Choroid plexus epithelial cell (primary cell): Measurements from ENCODE around the gene CRB3.

Source experiments
- DNase-seq: peaks from one replicate; pipeline ENCODE4 v3.0.0-alpha.2; 2010; ENCODE audit warnings: low read depth
- H3K4me3 ChIP-seq: 2 replicates; pipeline ENCODE4 v1.5.1; 2011; ENCODE audit warnings: low read depth, mild to moderate bottlenecking, control low read depth, low read length, moderate library complexity
- TF ChIP-seq, protein P1 (sequence below): conservative IDR thresholded peaks from 2 replicates; pipeline ENCODE4 v1.5.1; 2011; ENCODE audit warnings: low read depth, mild to moderate bottlenecking, control low read depth, inconsistent platforms, low read length, moderate library complexity

CRB3 gene

DNA sequence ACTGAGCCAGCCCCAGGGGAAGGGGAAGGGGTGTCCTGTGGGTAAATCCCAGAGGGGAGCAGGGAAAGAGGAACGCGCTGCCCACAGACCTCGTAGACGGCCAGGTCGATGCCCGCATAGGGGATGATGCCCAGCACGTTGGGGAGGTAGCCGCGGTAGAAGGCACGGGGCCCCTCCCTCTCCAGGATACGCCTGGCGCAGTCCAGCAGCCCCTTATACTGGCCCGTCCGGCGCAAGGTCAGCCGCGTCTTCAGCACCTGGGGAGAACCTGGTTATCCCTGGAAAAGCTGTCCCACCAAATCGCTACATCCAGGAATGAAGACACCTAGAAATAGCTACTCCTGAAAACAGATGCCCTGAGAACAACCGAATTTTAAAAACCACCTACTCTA is 11.9 kb upstream of the CRB3 start:
- H3K4me3 ChIP-seq = no peak overlapping the region
- DNase-seq = no peak
- TF ChIP-seq, protein P1, sequence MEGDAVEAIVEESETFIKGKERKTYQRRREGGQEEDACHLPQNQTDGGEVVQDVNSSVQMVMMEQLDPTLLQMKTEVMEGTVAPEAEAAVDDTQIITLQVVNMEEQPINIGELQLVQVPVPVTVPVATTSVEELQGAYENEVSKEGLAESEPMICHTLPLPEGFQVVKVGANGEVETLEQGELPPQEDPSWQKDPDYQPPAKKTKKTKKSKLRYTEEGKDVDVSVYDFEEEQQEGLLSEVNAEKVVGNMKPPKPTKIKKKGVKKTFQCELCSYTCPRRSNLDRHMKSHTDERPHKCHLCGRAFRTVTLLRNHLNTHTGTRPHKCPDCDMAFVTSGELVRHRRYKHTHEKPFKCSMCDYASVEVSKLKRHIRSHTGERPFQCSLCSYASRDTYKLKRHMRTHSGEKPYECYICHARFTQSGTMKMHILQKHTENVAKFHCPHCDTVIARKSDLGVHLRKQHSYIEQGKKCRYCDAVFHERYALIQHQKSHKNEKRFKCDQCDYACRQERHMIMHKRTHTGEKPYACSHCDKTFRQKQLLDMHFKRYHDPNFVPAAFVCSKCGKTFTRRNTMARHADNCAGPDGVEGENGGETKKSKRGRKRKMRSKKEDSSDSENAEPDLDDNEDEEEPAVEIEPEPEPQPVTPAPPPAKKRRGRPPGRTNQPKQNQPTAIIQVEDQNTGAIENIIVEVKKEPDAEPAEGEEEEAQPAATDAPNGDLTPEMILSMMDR = no peak

DNA sequence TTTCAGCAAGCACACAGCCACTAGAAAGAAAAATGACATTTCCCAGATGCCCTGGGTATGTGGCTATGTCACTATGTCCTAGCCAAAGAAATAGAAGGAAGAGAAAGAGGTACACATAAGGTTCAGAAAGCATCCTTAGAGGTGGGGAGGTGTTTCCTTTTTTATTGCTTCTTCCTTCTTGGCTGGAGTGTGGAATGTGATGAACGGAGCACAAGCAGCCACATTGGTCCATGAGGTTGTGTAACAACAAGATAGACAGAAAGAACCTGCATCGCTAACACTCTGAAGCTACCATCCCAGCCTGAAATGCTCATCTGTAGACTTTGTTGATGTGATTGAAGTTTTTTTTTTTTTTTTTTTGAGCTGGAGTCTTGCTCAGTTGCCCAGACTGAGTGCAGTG is 11.2 kb upstream of the CRB3 start:
- H3K4me3 ChIP-seq = no peak overlapping the region
- TF ChIP-seq, protein P1 = no peak
- no peak for DNase-seq

DNA sequence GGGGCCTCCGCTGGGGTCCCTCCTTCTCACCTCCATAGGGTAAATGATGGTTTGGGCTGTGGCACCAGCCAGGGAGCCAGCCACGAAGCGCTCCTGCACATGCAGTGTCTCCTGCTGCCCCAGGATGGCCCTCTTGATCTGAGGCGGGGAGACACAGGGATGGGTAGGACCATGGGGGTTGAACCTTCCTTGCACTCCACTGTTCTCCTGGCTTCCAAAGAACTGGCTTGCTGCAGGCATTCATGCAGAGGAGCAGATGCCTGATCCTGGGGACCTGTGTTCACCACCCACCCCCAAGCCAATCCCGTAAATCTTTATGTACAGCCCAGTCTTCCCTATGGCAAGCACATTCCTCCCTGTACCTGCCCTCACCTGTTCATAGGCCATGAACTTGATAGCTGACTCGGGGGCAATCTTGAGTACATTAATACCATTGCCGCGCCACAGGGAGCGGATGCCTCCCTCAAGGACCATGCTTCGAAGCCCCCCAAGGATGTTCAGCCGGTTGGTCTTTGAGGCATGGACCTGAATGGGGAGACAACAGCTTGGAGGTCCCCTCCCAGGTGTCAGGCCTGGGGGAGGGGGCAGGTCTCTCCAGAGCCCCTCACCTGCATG is 10.0 kb upstream of the CRB3 start:
- no peak for DNase-seq
- no peak overlapping the region for H3K4me3 ChIP-seq
- TF ChIP-seq, protein P1 = no peak

GRCh38 chr19:6455924-6456323 is 8.1 kb upstream of the CRB3 start:
- no peak for DNase-seq
- TF ChIP-seq, protein P1 = no peak
- no peak overlapping the region for H3K4me3 ChIP-seq

GRCh38 chr19:6457958-6458694 is 5.9 kb upstream of the CRB3 start:
- TF ChIP-seq, protein P1 = no peak
- DNase-seq = no peak
- H3K4me3 ChIP-seq = no peak overlapping the region

- no peak for DNase-seq
- peak overlapping the region; percentile 73 for H3K4me3 ChIP-seq
- TF ChIP-seq, protein P1 = no peak
These were observed 5.3 kb upstream of the CRB3 start for GRCh38 chr19:6458695-6459261.
